K562 (cell line): ENCODE results near the gene WWTR1.

ENCODE experiments used
- COPS2 ChIP-seq: fragments of 450-650 bp; conservative IDR thresholded peaks from 2 replicates; pipeline ENCODE4 v1.6.1; 2016; ENCODE audit warnings: mild to moderate bottlenecking, moderate library complexity
- MECOM ChIP-seq: fragments of 250-450 bp; sonication (Bioruptor Pico); IDR thresholded peaks from 2 replicates; pipeline ENCODE4 v1.8.0; 2022; ENCODE audit warnings: inconsistent platforms
- RBM22 ChIP-seq: fragments of 200-400 bp; formaldehyde crosslinking; IDR thresholded peaks from 2 replicates; pipeline ENCODE4 v1.6.1; 2018; ENCODE audit warnings: low read length, low read depth; ENCODE audit not compliant: poor library complexity, severe bottlenecking
- RBM25 ChIP-seq: fragments of 200-400 bp; formaldehyde crosslinking; IDR thresholded peaks from 2 replicates; pipeline ENCODE4 v1.6.1; 2018; ENCODE audit warnings: low read length, low read depth, moderate library complexity; ENCODE audit not compliant: severe bottlenecking
- SAP30 ChIP-seq: fragments of 200-600 bp; sonication (generic); IDR thresholded peaks from 2 replicates; pipeline ENCODE4 v1.6.1; 2012; ENCODE audit warnings: borderline replicate concordance, low read depth, mild to moderate bottlenecking, moderate library complexity, low read length, control low read depth, inconsistent platforms; ENCODE audit not compliant: insufficient read depth, poor library complexity, severe bottlenecking
- UBTF ChIP-seq, 2 experiments: IDR thresholded peaks; 2 replicates each; pipeline ENCODE4 v1.6.1; 2012; ENCODE audit warnings: improper control_type of control experiment in 2 of 2, low read depth in 2 of 2, low read length in 2 of 2, borderline replicate concordance in 1 of 2
- XRCC3 ChIP-seq: fragments of 450-650 bp; IDR thresholded peaks from 2 replicates; pipeline ENCODE4 v1.6.1; 2017; ENCODE audit warnings: mild to moderate bottlenecking, moderate library complexity
- XRCC5 ChIP-seq: fragments of 200-400 bp; formaldehyde crosslinking; IDR thresholded peaks from 2 replicates; pipeline ENCODE4 v1.6.1; 2017; ENCODE audit warnings: low read depth, mild to moderate bottlenecking, low read length
- ZNF354B ChIP-seq: fragments of 250-450 bp; sonication (Bioruptor Pico); IDR thresholded peaks from 2 replicates; pipeline ENCODE4 v1.4.0; 2020
- ZNF780A ChIP-seq: fragments of 250-450 bp; sonication (Bioruptor Pico); IDR thresholded peaks from 2 replicates; pipeline ENCODE4 v1.5.0; 2021; ENCODE audit warnings: mild to moderate bottlenecking
- TF ChIP-seq, protein P1 (sequence below), 3 experiments: IDR thresholded peaks in 2 of 3; conservative IDR thresholded peaks in 1 of 3; 2 replicates each; pipeline ENCODE4 v1.5.1; 2011 to 2012; ENCODE audit warnings: low read length in 3 of 3, mild to moderate bottlenecking in 3 of 3, control low read depth in 2 of 3, improper control_type of control experiment in 1 of 3, inconsistent platforms in 1 of 3, low read depth in 1 of 3, mixed read lengths in 1 of 3, moderate library complexity in 1 of 3; ENCODE audit not compliant: insufficient read depth in 2 of 3

DNA sequence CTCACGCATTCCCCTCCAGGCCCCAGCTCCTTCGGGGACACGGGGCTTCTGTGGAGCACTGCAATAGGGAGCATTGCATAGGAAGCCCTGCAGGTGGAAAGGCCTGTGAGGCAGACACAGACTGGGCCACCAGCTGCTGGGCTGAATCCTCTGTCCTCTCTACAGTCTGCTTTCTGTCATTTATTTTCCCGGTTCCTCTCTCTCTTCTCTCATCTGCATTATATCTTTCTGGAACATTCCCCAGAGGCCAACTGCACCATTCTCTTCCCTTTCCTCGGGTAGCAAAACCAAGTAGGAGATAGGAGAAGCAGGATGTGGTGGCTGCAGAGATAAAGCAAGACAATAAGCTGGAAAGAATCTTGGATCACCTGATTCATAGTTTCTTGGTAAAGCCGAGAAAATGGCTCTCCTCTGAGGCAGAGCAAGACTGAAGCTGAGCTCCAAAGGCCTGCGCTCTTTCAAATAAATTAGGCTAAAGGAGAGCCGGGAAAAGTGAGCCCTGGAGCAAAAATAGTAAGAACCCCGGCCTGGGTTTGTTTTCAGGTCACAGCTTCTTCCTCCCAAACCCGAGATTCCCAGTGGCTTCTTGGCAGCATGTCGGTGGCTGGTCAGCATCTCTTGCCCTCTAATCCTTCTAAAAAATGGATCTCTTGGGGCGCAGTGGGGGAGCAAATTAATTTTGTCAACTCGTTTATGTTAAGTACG, 178.1 kb downstream of the WWTR1 start:
- TF ChIP-seq ZNF780A = no peak
- no peak for TF ChIP-seq COPS2
- TF ChIP-seq UBTF (IDR thresholded peaks at IDR 0.05; ENCODE audit: borderline replicate concordance in 1 of 2, low read depth in 2 of 2, low read length in 2 of 2) = no peak
- no peak for TF ChIP-seq RBM22
- TF ChIP-seq XRCC5 = no peak
- TF ChIP-seq RBM25 = no peak
- TF ChIP-seq MECOM (CRISPR knock-in tag) = no peak
- TF ChIP-seq, protein P1, sequence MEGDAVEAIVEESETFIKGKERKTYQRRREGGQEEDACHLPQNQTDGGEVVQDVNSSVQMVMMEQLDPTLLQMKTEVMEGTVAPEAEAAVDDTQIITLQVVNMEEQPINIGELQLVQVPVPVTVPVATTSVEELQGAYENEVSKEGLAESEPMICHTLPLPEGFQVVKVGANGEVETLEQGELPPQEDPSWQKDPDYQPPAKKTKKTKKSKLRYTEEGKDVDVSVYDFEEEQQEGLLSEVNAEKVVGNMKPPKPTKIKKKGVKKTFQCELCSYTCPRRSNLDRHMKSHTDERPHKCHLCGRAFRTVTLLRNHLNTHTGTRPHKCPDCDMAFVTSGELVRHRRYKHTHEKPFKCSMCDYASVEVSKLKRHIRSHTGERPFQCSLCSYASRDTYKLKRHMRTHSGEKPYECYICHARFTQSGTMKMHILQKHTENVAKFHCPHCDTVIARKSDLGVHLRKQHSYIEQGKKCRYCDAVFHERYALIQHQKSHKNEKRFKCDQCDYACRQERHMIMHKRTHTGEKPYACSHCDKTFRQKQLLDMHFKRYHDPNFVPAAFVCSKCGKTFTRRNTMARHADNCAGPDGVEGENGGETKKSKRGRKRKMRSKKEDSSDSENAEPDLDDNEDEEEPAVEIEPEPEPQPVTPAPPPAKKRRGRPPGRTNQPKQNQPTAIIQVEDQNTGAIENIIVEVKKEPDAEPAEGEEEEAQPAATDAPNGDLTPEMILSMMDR (IDR thresholded peaks at IDR 0.05 in 2 of 3, conservative IDR thresholded peaks at IDR 0.05 in 1 of 3; ENCODE audit: insufficient read depth in 2 of 3, low read depth in 1 of 3, low read length in 3 of 3) = no peak
- no peak for TF ChIP-seq XRCC3
- TF ChIP-seq ZNF354B = no peak
- no peak for TF ChIP-seq SAP30
